ENCODE measurements around the gene ADAM17. TPM values are rescaled to one million over a fixed set of nuclear protein-coding genes. Genes with fewer than 3 reads are reported as not detected.

ADAM17 gene
- total and polyA plus RNA-seq, 2 of the 8 experiments (the other 6 are each of a cell fraction or from before 2014, with no cell fraction given) = 6.5 to 23.5 TPM

GRCh38 chr2:9490789-9491188, 64.8 kb downstream of the ADAM17 start:
- POLR2A ChIA-PET (ENCODE audit: partially characterized antibody) = interaction anchor here (1.2 kb wide), 1 partner anchor 11 kb away, joined by 6 read pairs; no protein-coding TSS in a partner anchor
- H2BK20ac ChIP-seq (ENCODE audit: low read length) = no peak overlapping the region
- no peak overlapping the region for H3K14ac ChIP-seq (ENCODE audit: insufficient read length)
- H3K4me1 ChIP-seq (replicated peaks in 1 of 4; ENCODE audit: control insufficient read depth in 3 of 4, insufficient read depth in 4 of 4, low read length in 3 of 4) = no peaks in the 10 kb centered on the region
- no peak overlapping the region for H3K9ac ChIP-seq (replicated peaks in 1 of 4; ENCODE audit: extremely low read depth in 1 of 4, low read depth in 3 of 4, low read length in 3 of 4)
- H3K18ac ChIP-seq (ENCODE audit: extremely low read depth, low read length) = no peak overlapping the region
- H3K27me3 ChIP-seq (replicated peaks in 1 of 4; ENCODE audit: control insufficient read depth in 3 of 4, extremely low read depth in 1 of 4, insufficient read depth in 3 of 4, low read length in 3 of 4) = no peaks in the 10 kb centered on the region
- H2BK120ac ChIP-seq (replicated peaks; ENCODE audit: low read depth, low read length) = no peak overlapping the region
- no peaks in the 10 kb centered on the region for H3K79me1 ChIP-seq (ENCODE audit: low read depth, low read length)
- H3K27ac ChIP-seq (ENCODE audit: low read depth, low read length) = no peak overlapping the region
- no peak overlapping the region for H2BK15ac ChIP-seq (ENCODE audit: low read length)
- H4K5ac ChIP-seq (ENCODE audit: insufficient read length, low read depth, low read length) = no peak overlapping the region
- TF ChIP-seq SIN3A (conservative IDR thresholded peaks at IDR 0.05 in 1 of 2, IDR thresholded peaks at IDR 0.05 in 1 of 2; ENCODE audit: low read depth in 1 of 2, low read length in 2 of 2) (no peak), TCF12 (IDR thresholded peaks at IDR 0.05; ENCODE audit: low read depth, low read length) (no peak)
- H2BK12ac ChIP-seq (ENCODE audit: low read depth, low read length) = no peak overlapping the region
- H3K23me2 ChIP-seq (ENCODE audit: low read depth, low read length) = no peaks in the 10 kb centered on the region
- WGBS, 2 experiments (ENCODE audit: extremely low coverage in 1 of 2, insufficient coverage in 1 of 2, insufficient read length in 1 of 2, insufficient replicate concordance in 2 of 2, low coverage in 1 of 2, low lambda C conversion rate in 2 of 2, missing lambda C conversion rate in 1 of 2) = 89% methylated on average over 2 of the region's 2 CpGs; no CpG with 5 or more reads in 1 of the 2 experiments
- no peak overlapping the region for H2BK5ac ChIP-seq (ENCODE audit: low read depth, low read length)
- no peaks in the 10 kb centered on the region for H3K79me2 ChIP-seq (ENCODE audit: control insufficient read depth in 1 of 2, insufficient read depth in 2 of 2, low read length in 2 of 2)
- no peaks in the 10 kb centered on the region for H3K9me3 ChIP-seq (ENCODE audit: insufficient read depth in 2 of 2, low read depth in 1 of 2, low read length in 1 of 2)
- H2AK5ac ChIP-seq (ENCODE audit: low read depth, low read length) = no peak overlapping the region
- H3K36me3 ChIP-seq (ENCODE audit: control insufficient read depth in 2 of 4, insufficient read depth in 4 of 4, low read length in 3 of 4) = peaks cover 19 to 74% (median 48%) of the 10 kb centered on the region in 4 experiments
- CTCF ChIA-PET (ENCODE audit: partially characterized antibody) = interaction anchor here (0.6 kb wide), 1 partner anchor 91 kb away, joined by 3 read pairs; no protein-coding TSS in a partner anchor
- H3K56ac ChIP-seq (replicated peaks; ENCODE audit: insufficient read length, low read depth, low read length) = no peak overlapping the region
- no peak overlapping the region for H3K4ac ChIP-seq (replicated peaks; ENCODE audit: insufficient read length, low read depth, low read length)
- DNase-seq (ENCODE audit: low read depth in 1 of 2, low spot score in 2 of 2) = no peak
- H3K4me3 ChIP-seq (ENCODE audit: extremely low read depth in 1 of 4, insufficient read depth in 2 of 4, low read depth in 3 of 4, low read length in 4 of 4) = no peak overlapping the region
- FAIRE-seq = no peak
- no peak overlapping the region for H3K4me2 ChIP-seq (ENCODE audit: insufficient read depth in 1 of 2, low read depth in 2 of 2, low read length in 2 of 2)
- peaks cover 0 to 1% of the 10 kb centered on the region in 2 experiments for H4K20me1 ChIP-seq (replicated peaks in 1 of 2; ENCODE audit: control insufficient read depth in 1 of 2, insufficient read depth in 2 of 2, low read length in 2 of 2)
- H4K91ac ChIP-seq (replicated peaks; ENCODE audit: insufficient read length, low read length) = no peak overlapping the region
- H3K23ac ChIP-seq (ENCODE audit: insufficient read length) = no peak overlapping the region
- H4K8ac ChIP-seq (ENCODE audit: extremely low read depth, insufficient read depth, low read length) = no peak overlapping the region
- H2AFZ ChIP-seq (ENCODE audit: low read length) = no peak overlapping the region

All from H1 (cell line).